GF-D8 (cell line): ENCODE data around the gene TRAM2.

ENCODE experiments used
- DNase-seq: peaks from one replicate; lab custom pipeline; 2025; lab: John Stamatoyannopoulos, UW

TRAM2 gene

GRCh38 chr6:52577022-52577777, at the start of gene TRAM2:
Gene TRAM2, minus strand, starts transcription at chr6:52577060. Its CDS starts 145 bp downstream, at chr6:52576915.
- DNase-seq: peak; percentile 39

GRCh38 chr6:52622810-52623209, 46.0 kb upstream of the TRAM2 start:
- no peak for DNase-seq

- no peak for DNase-seq
Observed at GRCh38 chr6:52621631-52622030, 44.8 kb upstream of the TRAM2 start.

GRCh38 chr6:52620906-52621190, 44.0 kb upstream of the TRAM2 start:
- no peak for DNase-seq

GRCh38 chr6:52620055-52620905, 43.4 kb upstream of the TRAM2 start:
- peak; percentile 15 for DNase-seq

GRCh38 chr6:52617087-52617486, 40.2 kb upstream of the TRAM2 start:
- no peak for DNase-seq

- no peak for DNase-seq
Observed at GRCh38 chr6:52616059-52616690, 39.3 kb upstream of the TRAM2 start.

GRCh38 chr6:52612336-52613054, 35.6 kb upstream of the TRAM2 start:
- no peak for DNase-seq

- no peak for DNase-seq
Observed at GRCh38 chr6:52611833-52612232, 35.0 kb upstream of the TRAM2 start.

GRCh38 chr6:52610745-52611355, 34.0 kb upstream of the TRAM2 start:
- DNase-seq: no peak

- DNase-seq: no peak
Observed at GRCh38 chr6:52610011-52610410, 33.2 kb upstream of the TRAM2 start.

- DNase-seq: no peak
Observed at GRCh38 chr6:52605610-52606185, 28.8 kb upstream of the TRAM2 start.

GRCh38 chr6:52603000-52603795, 26.3 kb upstream of the TRAM2 start:
- DNase-seq: no peak

- no peak for DNase-seq
Observed at GRCh38 chr6:52598824-52599190, 21.9 kb upstream of the TRAM2 start.

- DNase-seq: no peak
Observed at GRCh38 chr6:52598123-52598823, 21.4 kb upstream of the TRAM2 start.

- no peak for DNase-seq
Observed at GRCh38 chr6:52597738-52598122, 20.9 kb upstream of the TRAM2 start.

- no peak for DNase-seq
Observed at GRCh38 chr6:52596371-52597028, 19.6 kb upstream of the TRAM2 start.

GRCh38 chr6:52595796-52596130, 18.9 kb upstream of the TRAM2 start:
- no peak for DNase-seq

GRCh38 chr6:52595000-52595795, 18.3 kb upstream of the TRAM2 start:
- no peak for DNase-seq
